ENCODE data around the gene CBFA2T3. TPM values are rescaled to one million over a fixed set of nuclear protein-coding genes. Genes with fewer than 3 reads are reported as not detected.

CBFA2T3 gene
- total RNA-seq, 6 experiments from 2014 or later, result 2.5 to 9.8 (median 4.2) TPM

- TF ChIP-seq POLR2A (IDR thresholded peaks at IDR 0.05), result no peak
- TF ChIP-seq CTCF (IDR thresholded peaks at IDR 0.05), result no peak
- Histone ChIP-seq H3K4me1 (no peaks in the 10 kb centered on the region), H3K27me3 (no peaks in the 10 kb centered on the region), H3K36me3 (peaks cover 0 to 8% (median 2%) of the 10 kb centered on the region in 4 donors), H3K9me3 (no peaks in the 10 kb centered on the region), H3K27ac (no peak overlapping the region), H3K4me3 (no peak overlapping the region)
- WGBS (ENCODE audit: insufficient coverage, low coverage, low lambda C conversion rate, missing lambda C conversion rate), result no CpG with 5 or more reads among the region's 40 CpGs
- ATAC-seq (no peak), DNase-seq (no peak)
- intact Hi-C loops (cut with DNase I), result no loop called here
These were observed 135.3 kb downstream of the CBFA2T3 start for GRCh38 chr16:88841521-88842307.

GRCh38 chr16:88840600-88841215 lies 136.3 kb downstream of the CBFA2T3 start:
- no peak for TF ChIP-seq CTCF (IDR thresholded peaks at IDR 0.05)
- no peak for TF ChIP-seq POLR2A (IDR thresholded peaks at IDR 0.05)
- DNase-seq (no peak), ATAC-seq (no peak)
- H3K4me3 ChIP-seq, result no peak overlapping the region
- peaks cover 0 to 8% (median 2%) of the 10 kb centered on the region in 4 donors for H3K36me3 ChIP-seq
- no peak overlapping the region for H3K27ac ChIP-seq
- 90% methylated on average over 2 of the region's 30 CpGs for WGBS (ENCODE audit: insufficient coverage, low coverage, low lambda C conversion rate, missing lambda C conversion rate)
- no peaks in the 10 kb centered on the region for H3K9me3 ChIP-seq
- intact Hi-C loops (cut with DNase I), result no loop called here
- H3K4me1 ChIP-seq, result no peaks in the 10 kb centered on the region
- no peaks in the 10 kb centered on the region for H3K27me3 ChIP-seq

GRCh38 chr16:88839745-88840599 lies 137.0 kb downstream of the CBFA2T3 start:
- 79% methylated on average over 9 of the region's 24 CpGs for WGBS (ENCODE audit: insufficient coverage, low coverage, low lambda C conversion rate, missing lambda C conversion rate)
- ATAC-seq (no peak), DNase-seq (no peak)
- peaks cover 0 to 8% (median 2%) of the 10 kb centered on the region in 4 donors for H3K36me3 ChIP-seq
- H3K27ac ChIP-seq, result no peak overlapping the region
- no peak overlapping the region for H3K4me3 ChIP-seq
- intact Hi-C loops (cut with DNase I), result no loop called here
- no peaks in the 10 kb centered on the region for H3K27me3 ChIP-seq
- TF ChIP-seq CTCF (IDR thresholded peaks at IDR 0.05) (no peak), POLR2A (IDR thresholded peaks at IDR 0.05) (no peak)
- H3K4me1 ChIP-seq, result no peaks in the 10 kb centered on the region
- H3K9me3 ChIP-seq, result no peaks in the 10 kb centered on the region

- no peak for TF ChIP-seq POLR2A (IDR thresholded peaks at IDR 0.05)
- TF ChIP-seq CTCF (IDR thresholded peaks at IDR 0.05), result no peak
- WGBS (ENCODE audit: insufficient coverage, low coverage, low lambda C conversion rate, missing lambda C conversion rate), result 75% methylated on average over 8 of the region's 39 CpGs
- no peaks in the 10 kb centered on the region for H3K4me1 ChIP-seq
- H3K36me3 ChIP-seq, result peaks cover 0 to 8% (median 2%) of the 10 kb centered on the region in 4 donors
- ATAC-seq (no peak), DNase-seq (no peak)
- no peak overlapping the region for H3K27ac ChIP-seq
- intact Hi-C loops (cut with DNase I), result no loop called here
- H3K27me3 ChIP-seq, result no peaks in the 10 kb centered on the region
- H3K4me3 ChIP-seq, result no peak overlapping the region
- no peaks in the 10 kb centered on the region for H3K9me3 ChIP-seq
These were observed 137.9 kb downstream of the CBFA2T3 start for GRCh38 chr16:88839026-88839529.
